ENCODE measurements around the gene PCDHA10. TPM values are rescaled to one million over a fixed set of nuclear protein-coding genes. Genes with fewer than 3 reads are reported as not detected.

Gene PCDHA10
- total RNA-seq, 1 donor from 2014 or later = 0.06 TPM

- TF ChIP-seq CTCF (conservative IDR thresholded peaks at IDR 0.05; ENCODE audit: low read depth, low read length) = no peak
- DNase-seq (ENCODE audit: low read depth) = no peak
- no peak overlapping the region for H3K4me3 ChIP-seq (ENCODE audit: low read depth, low read length)
Measured at GRCh38 chr5:140877262-140877581, 21.5 kb downstream of the PCDHA10 start.

- DNase-seq (ENCODE audit: low read depth) = no peak
- TF ChIP-seq CTCF (conservative IDR thresholded peaks at IDR 0.05; ENCODE audit: low read depth, low read length) = peak; percentile 44
- peak within 1 kb of the TSS; percentile 33 for H3K4me3 ChIP-seq (ENCODE audit: low read depth, low read length)
Measured at GRCh38 chr5:140881889-140882590, 26.3 kb downstream of the PCDHA10 start, which contains the start of gene PCDHA13. Gene PCDHA13, plus strand, starts transcription at chr5:140882124. Its CDS starts 145 bp downstream, at chr5:140882269.

DNA sequence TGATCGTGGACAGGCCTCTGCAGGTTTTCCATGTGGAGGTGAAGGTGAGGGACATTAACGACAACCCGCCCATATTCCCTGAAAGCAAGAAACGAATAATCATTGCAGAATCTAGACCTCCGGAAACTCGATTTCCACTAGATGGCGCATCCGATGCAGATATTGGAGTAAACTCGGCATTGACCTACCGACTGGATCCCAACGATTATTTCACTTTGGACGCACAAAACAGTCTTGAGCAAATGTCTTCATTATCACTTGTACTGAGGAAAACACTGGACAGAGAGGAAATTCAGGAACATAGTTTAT is 26.8 kb downstream of the PCDHA10 start:
- no peak for DNase-seq (ENCODE audit: low read depth)
- peak; percentile 41 for TF ChIP-seq CTCF (conservative IDR thresholded peaks at IDR 0.05; ENCODE audit: low read depth, low read length)
- peak overlapping the region; percentile 33 for H3K4me3 ChIP-seq (ENCODE audit: low read depth, low read length)

GRCh38 chr5:140883373-140883772 is 27.7 kb downstream of the PCDHA10 start:
- no peak overlapping the region for H3K4me3 ChIP-seq (ENCODE audit: low read depth, low read length)
- TF ChIP-seq CTCF (conservative IDR thresholded peaks at IDR 0.05; ENCODE audit: low read depth, low read length) = no peak
- no peak for DNase-seq (ENCODE audit: low read depth)

- no peak overlapping the region for H3K4me3 ChIP-seq (ENCODE audit: low read depth, low read length)
- no peak for DNase-seq (ENCODE audit: low read depth)
- TF ChIP-seq CTCF (conservative IDR thresholded peaks at IDR 0.05; ENCODE audit: low read depth, low read length) = no peak
Measured at GRCh38 chr5:140883927-140884697, 28.4 kb downstream of the PCDHA10 start.

DNA sequence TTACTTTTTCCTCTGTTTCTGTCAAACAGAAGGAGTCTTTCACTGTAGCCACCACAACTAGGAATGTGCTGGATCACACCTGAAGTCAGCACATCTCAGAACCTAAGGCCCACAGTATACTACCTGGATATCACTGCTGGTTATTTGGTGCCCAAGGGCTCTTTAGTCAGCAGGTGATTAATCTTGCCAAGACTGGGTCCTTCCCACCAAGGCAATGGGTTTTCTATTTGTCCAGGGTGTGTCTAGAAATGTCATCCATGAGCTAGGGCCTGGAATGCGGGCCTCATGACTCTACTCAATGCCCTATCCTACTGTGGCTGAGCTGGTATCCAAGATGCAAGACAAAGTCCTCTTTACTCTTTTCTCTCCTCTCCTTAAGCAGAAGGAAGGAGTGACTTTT is 60.6 kb downstream of the PCDHA10 start:
- no peak for DNase-seq (ENCODE audit: low read depth)
- H3K4me3 ChIP-seq (ENCODE audit: low read depth, low read length) = no peak overlapping the region

More for the DNA sequence above, 60.6 kb downstream of the PCDHA10 start:
- TF ChIP-seq CTCF (conservative IDR thresholded peaks at IDR 0.05; ENCODE audit: low read depth, low read length) = no peak

Other genes with a start within 250 kb of the PCDHA10 start
- not detected in 2 replicates for gene CD14, start 222.7 kb upstream of the PCDHA10 start, total RNA-seq
- 9.0 and 127 TPM in 2 replicates for gene TMCO6, start 216.4 kb upstream of the PCDHA10 start, total RNA-seq
- gene NDUFA2, start 208.3 kb upstream of the PCDHA10 start, total RNA-seq = 62.0 and 110 TPM in 2 replicates
- gene IK, start 208.1 kb upstream of the PCDHA10 start, total RNA-seq = 95.4 and 124 TPM in 2 replicates
- gene WDR55, start 191.0 kb upstream of the PCDHA10 start, total RNA-seq = 14.6 and 23.4 TPM in 2 replicates
- gene DND1, start 182.3 kb upstream of the PCDHA10 start, total RNA-seq = 0.14 TPM in 1 of 2 replicates, not detected in the other
- 83.0 and 123 TPM in 2 replicates for gene HARS1, start 164.5 kb upstream of the PCDHA10 start, total RNA-seq
- 33.9 and 39.5 TPM in 2 replicates for gene HARS2, start 164.4 kb upstream of the PCDHA10 start, total RNA-seq
- gene ZMAT2, start 155.4 kb upstream of the PCDHA10 start, total RNA-seq = 38.3 and 43.6 TPM in 2 replicates
- gene PCDHA1, start 69.8 kb upstream of the PCDHA10 start, total RNA-seq = not detected in 2 replicates
- gene PCDHA2, start 61.0 kb upstream of the PCDHA10 start, total RNA-seq = not detected in 2 replicates
- 0.06 TPM in 1 of 2 replicates, not detected in the other for gene PCDHA3, start 54.8 kb upstream of the PCDHA10 start, total RNA-seq
- gene PCDHA4, start 48.8 kb upstream of the PCDHA10 start, total RNA-seq = 1.6 TPM in 1 of 2 replicates, not detected in the other
- gene PCDHA5, start 34.3 kb upstream of the PCDHA10 start, total RNA-seq = not detected in 2 replicates
- gene PCDHA6, start 27.9 kb upstream of the PCDHA10 start, total RNA-seq = not detected in 2 replicates
- gene PCDHA7, start 21.6 kb upstream of the PCDHA10 start, total RNA-seq = under 0.01 TPM in 1 of 2 replicates, not detected in the other
- not detected in 2 replicates for gene PCDHA8, start 14.7 kb upstream of the PCDHA10 start, total RNA-seq
- gene PCDHA9, start 7.5 kb upstream of the PCDHA10 start, total RNA-seq = not detected in 2 replicates
- gene PCDHA11, start 13.1 kb downstream of the PCDHA10 start, total RNA-seq = not detected in 2 replicates
- not detected in 2 replicates for gene PCDHA12, start 19.4 kb downstream of the PCDHA10 start, total RNA-seq
- gene PCDHA13, start 26.2 kb downstream of the PCDHA10 start, total RNA-seq = not detected in 2 replicates
- not detected in 2 replicates for gene PCDHAC1, start 70.4 kb downstream of the PCDHA10 start, total RNA-seq
- not detected in 2 replicates for gene PCDHAC2, start 110.6 kb downstream of the PCDHA10 start, total RNA-seq
- not detected in 2 replicates for gene PCDHB1, start 195.5 kb downstream of the PCDHA10 start, total RNA-seq
- under 0.01 and 0.17 TPM in 2 replicates for gene PCDHB2, start 238.7 kb downstream of the PCDHA10 start, total RNA-seq
- 0.22 and 0.23 TPM in 2 replicates for gene PCDHB3, start 244.6 kb downstream of the PCDHA10 start, total RNA-seq